ENCODE measurements around the gene CXCR5. TPM values are rescaled to one million over a fixed set of nuclear protein-coding genes. Genes with fewer than 3 reads are reported as not detected.

Gene CXCR5
- total and polyA plus RNA-seq, 7 donors, result 0.14 to 0.25 (median 0.19) TPM; not detected in 3

GRCh38 chr11:118907051-118908042 lies 23.7 kb downstream of the CXCR5 start:
- peak overlapping the region; percentile 16 for H3K4me3 ChIP-seq
- no peaks in the 10 kb centered on the region for H3K9me3 ChIP-seq
- peak; percentile 94 for TF ChIP-seq CTCF (IDR thresholded peaks at IDR 0.05)
- ATAC-seq, result peak; percentile 36 to 61 (median 54)
- H3K36me3 ChIP-seq (ENCODE audit: insufficient read depth in 1 of 2, low read depth in 1 of 2), result peaks cover 0 to 59% of the 10 kb centered on the region in 2 donors
- intact Hi-C loops (cut with DNase I), result loop anchor here (1.0 to 10.0 kb wide), 4 partner anchors 21 to 107 kb away; partner anchors contain the start of genes RPS25 (in 1 of the 2), TRAPPC4 (in 1 of the 2) and UPK2 (in 1 of the 2)
- H3K27me3 ChIP-seq (ENCODE audit: insufficient read depth in 3 of 3, low read length in 2 of 3), result no peaks in the 10 kb centered on the region
- peak overlapping the region; percentile 46 for H3K27ac ChIP-seq
- peaks cover 48% of the 10 kb centered on the region for H3K4me1 ChIP-seq
- peak; percentile 83 to 92 for DNase-seq
- 39 to 44% (median 39%) methylated on average over 22 to 24 of the region's 24 CpGs for WGBS, 3 donors

- Histone ChIP-seq H3K27me3 (ENCODE audit: insufficient read depth in 3 of 3, low read length in 2 of 3) (no peaks in the 10 kb centered on the region), H3K36me3 (ENCODE audit: insufficient read depth in 1 of 2, low read depth in 1 of 2) (peaks cover 0 to 50% of the 10 kb centered on the region in 2 donors), H3K4me3 (peak overlapping the region; percentile 64), H3K4me1 (peaks cover 57% of the 10 kb centered on the region), H3K27ac (peak overlapping the region; percentile 46), H3K9me3 (no peaks in the 10 kb centered on the region)
- TF ChIP-seq CTCF (IDR thresholded peaks at IDR 0.05), result no peak
- peak in 1 of 2 donors; percentile 48 for DNase-seq
- ATAC-seq, result no peak
- intact Hi-C loops (cut with DNase I), result loop anchor here in 1 of 2 donors (10.0 kb wide), 1 partner anchor 107 kb away; the partner anchor contains the start of genes RPS25 and TRAPPC4
- WGBS, 3 donors, result 78 to 85% (median 81%) methylated on average over 13 of the region's 13 CpGs
Measured at GRCh38 chr11:118908264-118908663, 24.6 kb downstream of the CXCR5 start.

- 1 to 7% (median 4%) methylated on average over 12 to 17 of the region's 17 CpGs for WGBS, 3 donors
- DNase-seq (peak; percentile 84 to 94), ATAC-seq (peak; percentile 59 to 64 (median 60))
- Histone ChIP-seq H3K9me3 (no peaks in the 10 kb centered on the region), H3K36me3 (ENCODE audit: insufficient read depth in 1 of 2, low read depth in 1 of 2) (peaks cover 0 to 42% of the 10 kb centered on the region in 2 donors), H3K27ac (peak overlapping the region; percentile 98), H3K27me3 (ENCODE audit: insufficient read depth in 3 of 3, low read length in 2 of 3) (no peaks in the 10 kb centered on the region), H3K4me3 (peak overlapping the region; percentile 64), H3K4me1 (peaks cover 65% of the 10 kb centered on the region)
- TF ChIP-seq CTCF (IDR thresholded peaks at IDR 0.05), result no peak
- intact Hi-C loops (cut with DNase I), result loop anchor here in 1 of 2 donors (10.0 kb wide), 1 partner anchor 106 kb away; the partner anchor contains the start of genes RPS25 and TRAPPC4
Measured at GRCh38 chr11:118908901-118909618, 25.4 kb downstream of the CXCR5 start.

- 13 to 36% (median 26%) methylated on average over 16 to 21 of the region's 21 CpGs for WGBS, 3 donors
- H3K4me1 ChIP-seq, result peaks cover 72% of the 10 kb centered on the region
- peak in 2 of 4 donors; percentile 0 to 3 for ATAC-seq
Measured at GRCh38 chr11:118909619-118910308, 26.1 kb downstream of the CXCR5 start.

More at GRCh38 chr11:118909619-118910308, 26.1 kb downstream of the CXCR5 start:
- Histone ChIP-seq H3K36me3 (ENCODE audit: insufficient read depth in 1 of 2, low read depth in 1 of 2) (peaks cover 0 to 35% of the 10 kb centered on the region in 2 donors), H3K27ac (peak overlapping the region; percentile 98), H3K4me3 (peak overlapping the region; percentile 64), H3K27me3 (ENCODE audit: insufficient read depth in 3 of 3, low read length in 2 of 3) (no peaks in the 10 kb centered on the region), H3K9me3 (no peaks in the 10 kb centered on the region)
- DNase-seq, result no peak
- intact Hi-C loops (cut with DNase I), result loop anchor here in 1 of 2 donors (10.0 kb wide), 1 partner anchor 105 kb away; the partner anchor contains the start of genes RPS25 and TRAPPC4
- no peak for TF ChIP-seq CTCF (IDR thresholded peaks at IDR 0.05)
